HG02840 (cell line): ENCODE results near the gene KIAA1614.
A peak's percentile ranks its signal among the peaks of the same experiment; 100 is the strongest.

Experiments
- ATAC-seq: cut with Tn5 transposase; IDR thresholded peaks from one replicate; pipeline ENCODE4 v1.9.1; 2021; ENCODE audit warnings: mild to moderate bottlenecking, moderate library complexity, moderate number of reproducible peaks; ENCODE audit not compliant: unreplicated experiment, low FRiP score

Gene KIAA1614

DNA sequence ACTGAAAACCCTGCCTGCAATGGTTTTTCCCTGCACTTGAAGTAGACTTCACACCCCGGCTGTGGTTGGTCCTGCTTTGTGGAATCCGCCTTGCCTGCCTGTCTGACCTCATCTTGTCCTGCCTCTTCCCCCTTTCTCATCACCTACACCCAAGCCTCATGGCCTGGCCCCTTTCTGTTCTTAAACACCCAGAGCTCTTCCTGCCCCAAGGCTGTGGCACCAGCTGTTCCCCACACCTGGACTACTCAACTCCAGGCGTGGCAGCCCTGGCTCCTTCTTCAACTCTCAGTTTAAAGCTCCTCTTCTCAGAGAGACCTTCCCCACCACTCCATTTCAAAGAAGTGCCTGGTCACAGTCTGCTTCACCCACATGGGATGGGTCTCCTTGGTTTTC, 27.0 kb downstream of the KIAA1614 start:
- no peak for ATAC-seq

DNA sequence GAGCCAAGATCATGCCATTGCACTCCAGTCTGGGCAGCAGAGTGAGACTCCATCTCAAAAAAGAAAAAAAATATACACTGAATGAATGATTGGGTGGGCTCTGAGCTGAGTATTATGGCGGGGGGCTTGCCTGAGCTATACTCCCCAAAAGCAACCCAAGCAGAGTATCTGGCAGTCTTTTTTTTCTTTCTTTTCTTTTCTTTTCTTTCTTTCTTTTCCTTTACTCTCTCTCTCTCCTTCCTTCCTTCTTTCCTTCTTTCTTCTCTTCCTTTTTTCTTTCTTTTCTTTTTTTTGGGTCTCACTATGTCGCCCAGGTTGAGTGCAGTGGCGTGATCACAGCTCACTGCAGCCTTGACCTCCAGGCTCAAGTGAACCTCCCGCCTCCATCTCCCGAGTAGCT, 27.7 kb downstream of the KIAA1614 start:
- no peak for ATAC-seq

DNA sequence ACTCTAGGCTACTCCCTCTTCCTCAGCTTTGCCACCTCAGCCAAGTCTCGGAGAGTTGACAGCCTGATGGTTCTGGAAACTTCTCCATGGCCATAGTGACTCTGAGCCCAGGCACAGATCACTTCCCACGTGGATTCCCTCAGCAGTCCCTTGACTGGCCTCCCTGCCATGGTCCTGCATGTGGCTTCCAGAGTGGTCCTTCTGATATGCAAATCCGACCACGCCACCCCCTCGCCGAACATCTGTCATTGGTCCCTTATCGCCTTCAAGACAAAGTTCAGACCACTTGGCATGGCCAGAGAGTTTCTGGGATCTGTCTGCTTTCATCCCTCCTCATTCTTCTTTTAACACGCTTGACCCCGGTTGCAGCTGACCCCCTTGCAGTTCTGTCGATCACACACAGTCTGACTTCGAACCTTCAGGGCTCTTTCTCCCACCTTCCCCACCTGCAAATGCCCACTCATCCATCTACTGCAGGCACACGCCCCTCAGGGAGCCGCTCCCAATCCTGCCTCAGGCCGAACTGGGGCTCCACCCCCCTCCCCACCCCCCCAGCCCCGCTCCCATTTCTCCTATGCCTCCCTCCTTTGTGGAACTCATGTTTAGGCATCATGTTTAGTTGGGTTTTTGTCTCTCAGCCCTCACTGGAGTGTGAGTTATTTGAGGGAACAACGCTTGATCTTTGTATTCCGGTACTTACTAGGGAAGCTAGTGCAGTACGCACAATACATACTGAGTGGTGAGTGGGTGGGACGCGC, 29.0 kb downstream of the KIAA1614 start:
- no peak for ATAC-seq

DNA sequence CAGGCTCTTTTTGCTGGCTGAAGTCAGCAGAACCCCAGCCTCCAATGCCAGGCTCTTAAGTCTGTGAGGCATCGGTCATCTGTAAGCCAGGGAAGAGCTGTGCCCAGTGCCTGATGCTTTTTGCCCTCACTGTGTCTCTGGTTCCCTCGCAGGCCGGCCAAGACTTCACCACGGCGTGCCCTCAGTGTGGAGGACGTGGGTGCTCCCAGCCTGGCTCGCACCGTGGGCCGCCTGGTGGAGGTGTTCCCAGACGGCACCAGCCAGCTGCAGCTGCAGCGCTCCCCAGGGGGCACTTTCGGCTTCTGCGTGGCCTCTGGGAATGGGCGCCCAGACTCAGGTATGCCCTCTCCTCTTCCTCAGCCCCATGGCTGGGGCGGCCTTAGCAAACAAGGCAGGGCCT, 32.5 kb downstream of the KIAA1614 start:
- no peak for ATAC-seq

DNA sequence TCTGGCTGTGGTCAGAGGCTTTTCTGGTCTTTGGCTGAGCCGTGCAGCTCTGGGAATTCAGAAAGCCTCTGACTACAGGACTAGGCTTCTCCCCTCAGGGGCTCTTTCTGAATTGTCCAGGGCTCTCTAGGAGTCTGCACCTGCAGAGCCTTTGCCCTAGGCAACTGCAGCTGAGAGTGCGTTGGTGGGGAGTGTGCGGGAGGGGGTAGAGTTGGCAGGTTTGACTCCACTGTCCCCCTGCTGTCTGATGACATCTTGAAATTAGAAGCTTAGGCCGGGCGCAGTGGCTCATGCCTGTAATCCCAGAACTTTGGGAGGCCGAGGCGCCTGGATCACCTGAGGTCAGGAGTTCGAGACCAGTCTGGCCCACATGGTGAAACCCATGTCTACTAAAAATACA, 32.9 kb downstream of the KIAA1614 start:
- no peak for ATAC-seq

DNA sequence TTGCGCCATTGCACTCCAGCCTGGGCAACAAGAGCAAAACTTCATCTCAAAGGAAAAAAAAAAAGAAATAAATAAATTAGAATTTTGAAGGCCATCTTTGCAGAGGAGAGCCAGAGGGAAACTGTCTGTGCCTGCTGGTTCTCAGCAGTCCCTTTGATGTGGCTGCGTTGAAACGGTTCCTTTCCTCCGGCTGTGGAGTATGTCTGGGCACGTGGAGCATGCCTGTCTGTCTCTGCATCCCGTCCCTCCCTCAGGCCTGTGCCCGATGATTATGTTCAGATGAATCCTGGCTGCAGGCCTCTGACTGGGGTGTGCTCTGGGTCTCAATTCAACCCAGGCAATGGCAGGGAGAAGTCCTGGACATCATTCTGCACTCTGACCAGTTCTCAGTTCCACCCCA, 33.4 kb downstream of the KIAA1614 start:
- no peak for ATAC-seq

DNA sequence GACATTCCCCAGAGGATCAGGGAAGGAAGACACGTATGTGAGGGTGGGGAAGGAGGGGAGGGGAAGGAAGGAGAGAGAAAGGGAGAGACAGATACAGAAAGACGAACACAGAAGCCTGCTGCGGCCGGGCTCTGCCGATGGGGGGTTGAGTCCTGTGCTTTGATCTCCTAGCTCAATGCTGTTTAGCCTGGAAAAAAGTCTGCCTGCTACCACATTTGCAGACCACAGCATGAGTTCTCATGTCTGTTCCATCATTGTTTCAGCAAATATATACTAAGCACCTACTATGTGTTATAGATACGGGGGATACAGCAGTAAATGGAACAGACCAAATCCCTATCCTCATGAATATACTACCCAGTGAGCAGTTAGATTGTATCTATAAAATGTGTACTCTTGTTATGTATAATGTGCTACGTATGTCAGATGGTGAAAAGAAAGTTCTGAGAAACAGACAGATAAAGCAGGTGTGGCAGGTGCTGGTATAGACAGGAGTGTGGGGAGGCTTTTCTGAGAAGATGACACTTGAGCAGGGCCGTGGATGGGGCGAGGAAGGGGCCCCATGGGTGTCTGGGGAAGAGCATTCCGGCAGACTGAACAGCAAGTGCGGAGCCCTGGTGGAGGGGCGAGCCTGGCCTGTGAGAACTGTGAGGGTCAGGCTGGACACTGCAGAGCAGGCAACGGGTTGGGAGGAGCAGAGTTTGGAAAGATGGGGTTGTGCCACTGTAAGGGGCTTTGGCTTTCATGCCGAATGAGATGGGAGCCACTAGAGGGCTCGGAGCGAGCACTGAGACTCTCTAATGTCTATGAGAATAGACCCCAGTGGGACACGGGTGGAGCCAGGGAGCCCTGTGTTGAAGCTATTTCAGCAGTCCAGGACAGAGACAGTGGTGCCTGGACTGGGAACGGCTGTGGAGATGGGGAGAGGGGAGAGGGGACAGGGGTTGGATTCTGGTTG, 34.1 kb downstream of the KIAA1614 start:
- no peak for ATAC-seq

DNA sequence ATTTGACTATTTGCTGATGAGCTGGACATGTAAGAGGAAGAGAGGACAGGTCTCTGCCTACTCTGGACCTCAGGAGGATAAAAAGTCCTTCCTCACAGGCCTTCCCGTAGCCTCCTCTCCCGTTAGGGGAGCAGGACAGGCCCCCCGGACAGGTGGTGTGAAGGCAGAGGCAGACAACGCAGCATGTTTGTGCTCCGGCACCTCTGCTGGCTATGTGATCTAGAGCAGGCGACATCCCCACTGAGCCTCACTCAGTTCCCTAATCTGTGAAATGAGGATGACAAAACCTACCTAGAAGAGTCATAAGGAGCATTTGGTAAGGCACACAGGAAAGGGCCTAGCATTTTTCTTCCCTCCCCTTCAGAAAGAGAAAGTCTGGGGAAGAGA, 34.8 kb downstream of the KIAA1614 start:
- no peak for ATAC-seq

DNA sequence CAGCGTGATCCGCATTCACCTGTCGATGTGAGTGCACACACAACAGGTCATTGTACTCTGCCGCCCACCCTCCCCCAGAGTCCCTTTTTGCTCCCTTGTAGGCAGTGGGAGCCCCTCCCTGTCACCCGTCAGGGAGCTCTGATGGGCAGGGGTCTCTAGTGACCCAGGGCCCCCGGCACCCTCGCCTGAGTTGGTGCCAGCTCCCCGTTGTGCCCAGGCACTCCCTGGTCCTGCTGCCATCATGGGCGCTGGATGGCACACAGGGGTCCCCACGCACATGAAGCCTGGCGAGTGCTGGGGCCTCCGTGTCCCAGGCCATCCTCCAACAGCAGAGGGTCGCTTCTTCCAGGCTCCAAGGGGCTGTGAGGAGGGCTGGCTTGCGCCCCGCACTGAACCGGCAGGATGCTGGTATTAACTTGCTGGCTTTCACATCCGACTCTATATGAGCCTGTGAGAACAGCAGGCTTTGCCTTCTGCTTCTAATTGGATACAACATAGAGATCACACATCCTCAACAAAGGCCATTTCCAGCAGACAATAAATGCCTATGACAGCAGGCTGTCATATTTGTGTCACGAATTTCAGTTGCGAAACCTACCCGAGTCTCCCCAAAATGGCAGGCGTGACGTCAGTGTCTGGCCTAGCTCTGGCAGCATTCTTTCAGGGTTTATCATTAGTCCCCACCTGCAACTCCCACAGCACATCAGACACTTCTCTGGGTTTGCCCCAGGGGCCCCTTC, 35.4 kb downstream of the KIAA1614 start:
- no peak for ATAC-seq

DNA sequence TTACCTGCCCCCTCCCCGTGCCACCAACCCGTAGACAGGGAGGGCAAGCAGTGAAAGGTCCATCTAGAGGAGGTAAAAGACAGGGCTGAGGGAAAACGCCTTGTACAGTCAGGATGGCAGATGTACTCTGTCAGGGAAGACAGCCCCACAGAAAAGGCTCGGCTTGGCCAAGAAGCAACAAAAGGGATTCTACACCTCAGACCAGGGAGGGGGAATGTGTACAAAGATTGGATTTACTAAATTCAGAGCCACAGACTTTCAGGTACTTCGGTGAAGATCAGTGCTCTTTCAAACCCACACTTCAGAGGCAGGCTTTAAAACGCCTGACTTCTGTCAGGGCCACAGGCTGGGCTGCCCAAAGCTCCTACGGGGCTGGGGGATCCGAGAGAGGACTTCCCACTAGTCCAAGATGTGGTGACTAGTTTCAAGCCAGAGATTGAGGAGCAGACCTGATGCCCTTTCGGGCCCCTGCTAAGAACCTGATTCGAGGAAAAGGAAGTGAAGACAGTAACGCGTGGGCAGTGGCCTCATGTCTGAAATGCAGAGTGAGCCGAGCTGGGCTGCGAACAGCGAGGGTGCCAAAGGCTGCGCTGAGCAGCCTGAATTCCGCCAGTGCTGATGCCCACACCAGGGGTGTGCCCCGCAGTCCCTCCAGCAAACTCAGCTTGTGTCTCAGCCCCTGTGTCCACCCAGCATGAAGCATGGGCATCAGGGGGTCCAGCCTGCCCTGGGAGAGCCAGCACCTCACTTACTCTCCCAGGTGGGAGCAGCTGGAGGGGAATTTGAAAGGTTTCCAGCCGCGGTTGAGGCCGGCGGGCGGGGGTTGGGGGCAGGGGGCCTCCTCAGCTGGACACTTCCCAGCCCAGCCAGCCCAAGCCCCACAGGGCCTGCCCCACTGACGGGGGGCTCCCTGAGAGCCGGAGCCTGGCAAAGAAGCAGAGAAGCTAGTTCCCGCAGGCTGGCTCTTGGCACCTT, 36.2 kb downstream of the KIAA1614 start:
- no peak for ATAC-seq

DNA sequence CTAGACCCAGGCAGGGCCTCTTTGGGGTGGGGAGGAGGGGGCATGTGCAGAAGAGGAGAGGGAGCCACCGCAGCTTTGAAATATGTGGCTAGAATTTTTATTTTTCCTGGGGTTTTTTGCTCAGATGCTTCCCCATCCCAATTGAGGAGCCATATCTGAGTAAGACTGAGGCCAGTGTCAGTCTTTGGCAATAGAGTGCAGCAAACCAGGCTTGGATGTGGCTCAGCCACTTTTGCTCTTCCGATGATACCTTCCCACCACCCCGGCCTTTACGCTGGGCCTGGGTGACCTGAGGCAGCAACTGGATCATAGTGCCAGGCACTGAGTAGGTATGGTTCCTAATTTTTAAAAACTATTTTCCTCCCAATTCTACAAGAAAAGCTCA, 36.9 kb downstream of the KIAA1614 start:
- no peak for ATAC-seq

DNA sequence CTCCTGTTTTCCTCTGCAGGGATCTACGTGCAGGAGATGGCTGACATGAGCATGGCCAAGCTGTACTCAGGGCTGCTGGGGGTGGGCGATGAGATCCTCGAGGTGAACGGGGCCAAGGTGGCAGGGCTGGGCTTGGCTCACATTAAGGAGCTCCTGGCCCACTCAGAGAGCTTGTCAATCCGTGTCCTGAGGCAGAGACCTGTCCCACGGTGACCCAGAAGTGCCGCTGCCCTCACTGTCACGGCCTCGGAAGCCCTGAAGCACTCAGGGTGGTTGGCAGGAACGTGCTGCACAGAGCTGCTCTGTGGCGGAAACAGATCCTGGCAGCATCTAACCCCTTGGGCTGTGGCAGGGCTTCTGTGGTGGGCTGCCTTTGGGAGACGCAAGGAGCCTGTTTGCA, 37.6 kb downstream of the KIAA1614 start:
- ATAC-seq: no peak

DNA sequence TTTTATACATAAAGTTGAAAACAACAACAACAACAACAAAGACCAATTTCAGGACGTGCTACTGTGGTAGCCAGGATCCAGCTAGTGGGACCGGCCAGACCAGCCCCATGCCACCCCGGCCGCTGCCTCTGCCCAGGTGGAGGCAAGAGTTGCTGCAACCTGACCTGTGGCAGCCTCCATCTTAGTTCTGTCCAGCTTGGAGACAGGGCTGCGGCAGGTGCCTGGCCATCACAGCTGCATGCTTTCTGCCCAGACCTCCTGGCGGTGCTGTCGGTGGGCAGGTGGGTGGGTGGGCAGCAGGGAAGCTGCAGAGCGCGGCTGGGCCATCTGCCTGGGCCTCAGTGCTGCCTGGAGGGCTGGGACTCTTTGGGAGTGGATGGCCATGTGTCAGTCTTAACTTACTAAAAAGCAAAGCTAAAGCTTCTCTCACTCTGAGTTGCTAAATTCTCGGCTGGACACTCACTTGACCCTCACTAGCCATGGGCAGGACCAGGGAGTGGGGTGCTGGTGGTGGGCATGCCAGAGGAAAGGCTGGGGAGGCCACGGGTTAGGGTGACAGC, 38.6 kb downstream of the KIAA1614 start:
- ATAC-seq: no peak

DNA sequence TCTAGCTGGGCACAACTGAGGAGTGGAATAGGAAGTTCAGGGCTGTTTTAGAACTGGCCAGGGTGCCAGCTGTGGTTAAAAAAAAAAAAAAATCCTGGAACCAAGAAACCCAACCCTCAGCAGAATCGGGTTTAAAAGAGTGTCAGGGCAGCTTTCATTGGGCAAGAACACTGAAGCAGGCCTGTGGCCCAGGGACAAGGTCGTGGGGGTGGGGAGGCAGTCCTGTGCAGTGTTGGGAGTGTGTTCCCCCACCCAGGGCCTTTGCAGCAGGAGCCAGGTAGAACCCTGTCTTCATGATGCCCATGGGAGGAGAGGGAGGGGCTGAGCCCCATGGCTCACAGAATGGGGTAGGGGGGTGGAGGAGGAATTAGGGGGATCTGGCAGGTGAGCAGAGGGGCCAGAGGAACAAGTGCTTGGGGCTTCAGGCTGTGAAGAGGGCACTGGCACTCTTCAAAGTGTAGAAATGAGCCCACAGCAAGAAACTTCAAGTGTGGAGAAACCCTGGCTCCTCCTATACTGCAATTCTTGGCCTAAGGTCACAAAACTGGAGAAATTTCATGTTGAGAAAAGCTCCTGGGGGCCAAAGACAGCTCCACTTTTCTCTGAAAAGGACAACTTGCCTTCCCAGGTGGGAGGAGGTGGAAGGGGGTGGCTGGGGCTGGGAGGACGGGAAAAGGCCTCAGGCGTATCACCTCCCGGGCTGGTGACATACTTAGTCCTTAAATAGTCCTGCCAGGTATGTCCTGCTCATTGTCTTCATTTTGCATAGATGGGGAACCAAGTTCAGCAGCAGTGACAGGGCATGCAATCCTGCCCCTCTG, 39.3 kb downstream of the KIAA1614 start:
- no peak for ATAC-seq

DNA sequence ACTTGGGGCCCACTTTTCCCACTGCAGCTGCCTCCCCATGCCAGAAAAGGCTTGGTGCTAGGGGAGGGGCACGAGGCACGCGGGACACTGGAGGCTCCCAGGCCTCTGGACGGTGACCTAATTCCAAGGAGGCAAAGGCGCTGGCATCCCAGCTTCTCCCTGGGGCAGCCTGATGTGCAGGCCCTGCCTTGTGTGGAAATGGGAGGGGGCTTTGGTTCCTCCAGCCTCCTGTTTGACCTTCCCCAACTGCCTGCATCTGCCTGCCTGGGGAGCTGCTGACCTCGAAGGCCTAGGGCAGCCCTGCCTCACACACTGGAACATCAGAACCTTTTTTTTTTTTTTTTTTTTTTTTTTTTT, 39.9 kb downstream of the KIAA1614 start:
- ATAC-seq: no peak

DNA sequence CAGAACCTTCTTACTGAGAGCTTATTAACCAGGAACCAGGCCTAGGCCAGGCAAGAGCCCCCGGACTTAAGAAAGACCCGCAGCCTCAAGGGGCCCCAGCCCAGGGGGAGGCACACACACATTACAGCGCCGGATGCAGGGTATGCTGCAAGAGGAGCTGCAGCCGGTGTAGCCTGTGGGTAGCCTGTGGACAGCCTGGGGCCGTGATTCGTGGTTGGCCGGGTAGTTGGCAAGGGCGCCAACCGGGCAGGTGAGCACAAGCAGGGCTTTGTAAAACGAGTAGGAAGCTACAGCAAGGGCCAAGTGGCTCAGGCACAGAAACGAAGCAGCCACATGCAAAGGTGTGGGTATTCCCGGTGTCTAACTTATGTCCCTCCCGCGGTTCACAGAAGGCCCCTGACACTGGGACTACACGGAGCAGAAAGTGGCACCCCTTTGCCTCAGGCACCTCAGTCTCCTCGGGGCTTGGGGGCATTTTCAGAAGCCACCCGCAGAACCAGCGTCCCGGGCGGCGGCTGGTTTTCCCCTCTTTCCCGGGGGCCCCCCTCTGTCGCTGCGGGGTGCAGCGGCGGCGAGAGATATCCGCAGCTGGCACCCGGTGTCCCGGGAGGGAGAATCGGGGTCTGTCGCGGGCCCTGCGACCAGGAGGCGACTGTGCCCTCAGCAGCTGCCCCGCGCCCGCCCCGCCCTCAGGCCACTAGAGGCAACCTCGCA, 40.8 kb downstream of the KIAA1614 start:
- ATAC-seq: peak; percentile 34

DNA sequence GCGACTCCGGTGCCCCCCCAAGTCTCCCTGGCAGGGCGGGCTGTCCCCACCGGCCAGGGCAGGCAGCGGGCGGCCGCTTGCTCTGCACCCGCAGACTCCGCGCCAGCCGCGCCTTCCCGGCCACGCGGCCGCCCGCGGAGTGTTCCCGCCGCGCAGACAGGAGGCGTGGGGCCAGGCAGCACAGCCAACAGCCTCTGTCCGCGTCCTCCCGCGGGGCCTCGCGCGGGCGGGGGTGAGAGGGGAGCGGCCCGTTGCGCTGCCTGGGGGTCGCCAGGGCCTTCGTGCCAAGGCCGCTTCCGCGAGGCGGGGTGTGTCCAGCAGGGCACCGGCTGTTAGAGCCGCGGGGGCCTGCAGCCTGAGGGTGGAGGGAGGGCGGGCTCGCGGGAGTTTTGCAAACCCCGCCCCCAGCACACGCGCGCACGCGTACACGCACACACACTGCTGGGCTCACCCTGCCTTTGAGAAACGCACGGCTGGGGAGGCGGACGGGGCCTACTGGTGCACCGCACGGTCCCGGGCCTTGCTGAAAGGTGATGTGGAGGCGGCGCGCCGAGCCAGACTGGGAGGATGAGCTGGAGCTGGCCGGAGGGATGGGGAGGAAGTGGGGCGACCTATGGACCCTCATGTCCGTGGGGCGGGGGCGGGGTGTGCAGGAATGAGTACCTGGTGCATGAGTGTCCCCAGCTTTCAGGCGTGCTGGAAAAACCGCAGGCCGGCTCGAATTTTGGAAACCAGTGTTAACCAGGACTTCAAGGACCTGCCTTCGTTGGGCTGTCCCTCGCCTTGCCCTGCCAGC, 41.5 kb downstream of the KIAA1614 start:
- peak; percentile 68 for ATAC-seq

DNA sequence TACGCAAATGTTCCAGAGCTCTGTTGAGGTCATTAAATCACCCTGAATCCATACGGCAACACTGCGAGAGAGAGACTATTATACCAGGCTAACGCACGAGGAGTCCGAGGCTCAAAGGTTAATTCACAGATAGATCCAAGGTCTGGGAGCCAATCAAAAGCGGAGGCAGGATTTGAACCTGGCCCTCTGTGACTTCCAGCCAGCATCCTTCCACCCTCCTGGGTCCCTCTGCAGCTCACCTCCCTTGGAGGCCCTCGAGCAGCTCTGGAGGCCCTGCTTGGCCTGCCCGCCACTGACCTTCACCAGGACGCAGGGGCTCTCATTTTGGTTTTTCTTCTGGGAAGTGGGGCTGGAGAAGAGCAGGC, 42.1 kb downstream of the KIAA1614 start:
- no peak for ATAC-seq
